A549 (cell line): Measurements from ENCODE around the gene NDUFC2.

Source experiments
- CEBPB ChIP-seq, 2 experiments: fragments of >200 bp in 1 of 2; sonication (Bioruptor Twin) in 1 of 2; formaldehyde crosslinking in 1 of 2; IDR thresholded peaks; 2 replicates each; pipeline ENCODE4 v1.6.1; 2012 to 2016
- CTCF ChIP-seq: fragments of >200 bp; sonication (Bioruptor Twin); formaldehyde crosslinking; IDR thresholded peaks from 3 replicates; pipeline ENCODE4 v1.5.1; 2016
- EHMT2 ChIP-seq: fragments of 200-600 bp; sonication (generic); IDR thresholded peaks from 2 replicates; pipeline ENCODE4 v1.6.1; 2016; ENCODE audit warnings: antibody characterized with exemption, low read depth, mild to moderate bottlenecking, moderate library complexity
- PBX3 ChIP-seq: IDR thresholded peaks from 2 replicates; pipeline ENCODE4 v1.6.1; 2012
- USF2 ChIP-seq: fragments of 450-650 bp; IDR thresholded peaks from 2 replicates; pipeline ENCODE4 v1.6.1; 2014; ENCODE audit warnings: antibody characterized with exemption
- TF ChIP-seq, protein P1 (sequence below): fragments of 200-600 bp; sonication (generic); IDR thresholded peaks from 2 replicates; pipeline ENCODE4 v1.6.1; 2016; ENCODE audit warnings: antibody characterized with exemption, mild to moderate bottlenecking, moderate library complexity
- TF ChIP-seq, protein P2 (sequence below): IDR thresholded peaks from 2 replicates; pipeline ENCODE4 v1.6.1; 2012

GRCh38 chr11:78033040-78033439 is 46.6 kb downstream of the NDUFC2 start:
- TF ChIP-seq CTCF = no peak
- TF ChIP-seq EHMT2 = no peak
- TF ChIP-seq, protein P1, sequence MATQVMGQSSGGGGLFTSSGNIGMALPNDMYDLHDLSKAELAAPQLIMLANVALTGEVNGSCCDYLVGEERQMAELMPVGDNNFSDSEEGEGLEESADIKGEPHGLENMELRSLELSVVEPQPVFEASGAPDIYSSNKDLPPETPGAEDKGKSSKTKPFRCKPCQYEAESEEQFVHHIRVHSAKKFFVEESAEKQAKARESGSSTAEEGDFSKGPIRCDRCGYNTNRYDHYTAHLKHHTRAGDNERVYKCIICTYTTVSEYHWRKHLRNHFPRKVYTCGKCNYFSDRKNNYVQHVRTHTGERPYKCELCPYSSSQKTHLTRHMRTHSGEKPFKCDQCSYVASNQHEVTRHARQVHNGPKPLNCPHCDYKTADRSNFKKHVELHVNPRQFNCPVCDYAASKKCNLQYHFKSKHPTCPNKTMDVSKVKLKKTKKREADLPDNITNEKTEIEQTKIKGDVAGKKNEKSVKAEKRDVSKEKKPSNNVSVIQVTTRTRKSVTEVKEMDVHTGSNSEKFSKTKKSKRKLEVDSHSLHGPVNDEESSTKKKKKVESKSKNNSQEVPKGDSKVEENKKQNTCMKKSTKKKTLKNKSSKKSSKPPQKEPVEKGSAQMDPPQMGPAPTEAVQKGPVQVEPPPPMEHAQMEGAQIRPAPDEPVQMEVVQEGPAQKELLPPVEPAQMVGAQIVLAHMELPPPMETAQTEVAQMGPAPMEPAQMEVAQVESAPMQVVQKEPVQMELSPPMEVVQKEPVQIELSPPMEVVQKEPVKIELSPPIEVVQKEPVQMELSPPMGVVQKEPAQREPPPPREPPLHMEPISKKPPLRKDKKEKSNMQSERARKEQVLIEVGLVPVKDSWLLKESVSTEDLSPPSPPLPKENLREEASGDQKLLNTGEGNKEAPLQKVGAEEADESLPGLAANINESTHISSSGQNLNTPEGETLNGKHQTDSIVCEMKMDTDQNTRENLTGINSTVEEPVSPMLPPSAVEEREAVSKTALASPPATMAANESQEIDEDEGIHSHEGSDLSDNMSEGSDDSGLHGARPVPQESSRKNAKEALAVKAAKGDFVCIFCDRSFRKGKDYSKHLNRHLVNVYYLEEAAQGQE = no peak
- TF ChIP-seq CEBPB (IDR thresholded peaks at IDR 0.05) = no peak; a peak in 1 of 4 replicates
- TF ChIP-seq PBX3 = no peak
- no peak for TF ChIP-seq USF2
- TF ChIP-seq, protein P2, sequence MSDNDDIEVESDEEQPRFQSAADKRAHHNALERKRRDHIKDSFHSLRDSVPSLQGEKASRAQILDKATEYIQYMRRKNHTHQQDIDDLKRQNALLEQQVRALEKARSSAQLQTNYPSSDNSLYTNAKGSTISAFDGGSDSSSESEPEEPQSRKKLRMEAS = no peak
